ENCODE results near the gene ABCB8. TPM values are rescaled to one million over a fixed set of nuclear protein-coding genes. Genes with fewer than 3 reads are reported as not detected.
A peak's percentile ranks its signal among the peaks of the same experiment; 100 is the strongest.

Gene ABCB8
- total and polyA plus RNA-seq, 11 donors: 13.6 to 34.5 (median 26.0) TPM

DNA sequence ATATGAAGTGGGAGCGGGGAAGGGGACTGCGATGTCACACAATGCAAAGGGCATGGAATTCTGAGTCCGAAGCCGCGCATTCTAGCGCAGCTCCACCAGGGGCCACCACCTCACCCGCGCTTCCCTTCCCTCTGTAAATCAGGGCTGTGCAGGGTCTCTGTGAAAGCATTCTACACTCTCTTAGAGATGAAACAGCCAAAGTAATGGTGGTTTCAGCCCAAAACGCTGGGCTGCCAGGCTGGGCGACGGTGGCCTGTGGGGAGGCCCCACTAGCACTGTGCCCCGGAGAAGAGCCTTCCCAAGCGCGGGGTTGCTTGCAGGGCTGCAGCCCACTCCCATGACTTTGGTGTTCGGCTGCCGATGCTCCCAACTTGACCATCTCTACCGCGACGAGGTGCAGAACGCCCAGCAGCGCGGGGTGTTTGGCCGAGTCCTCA, 15.3 kb upstream of the ABCB8 start:
- DNase-seq (no peak), ATAC-seq (no peak)
- H3K9me3 ChIP-seq: no peaks in the 10 kb centered on the region
- H3K27me3 ChIP-seq: peaks cover 0 to 22% (median 2%) of the 10 kb centered on the region in 9 donors
- H3K4me3 ChIP-seq: peak overlapping the region in 7 of 12 donors; percentile 12 to 42 (median 27)
- peaks cover 0 to 6% (median 0%) of the 10 kb centered on the region in 9 donors for H3K36me3 ChIP-seq
- H3K27ac ChIP-seq: peak overlapping the region in 2 of 12 donors; percentile 13 to 29
- intact Hi-C loops (cut with DNase I): loop anchor here in 1 of 10 donors (2.0 kb wide), 1 partner anchor 98 kb away; no protein-coding TSS in a partner anchor
- WGBS, 4 donors: 33 to 47% (median 40%) methylated on average over 17 to 23 of the region's 23 CpGs
- H3K4me1 ChIP-seq: peaks cover 0 to 68% (median 27%) of the 10 kb centered on the region in 12 donors
- TF ChIP-seq, protein P1, sequence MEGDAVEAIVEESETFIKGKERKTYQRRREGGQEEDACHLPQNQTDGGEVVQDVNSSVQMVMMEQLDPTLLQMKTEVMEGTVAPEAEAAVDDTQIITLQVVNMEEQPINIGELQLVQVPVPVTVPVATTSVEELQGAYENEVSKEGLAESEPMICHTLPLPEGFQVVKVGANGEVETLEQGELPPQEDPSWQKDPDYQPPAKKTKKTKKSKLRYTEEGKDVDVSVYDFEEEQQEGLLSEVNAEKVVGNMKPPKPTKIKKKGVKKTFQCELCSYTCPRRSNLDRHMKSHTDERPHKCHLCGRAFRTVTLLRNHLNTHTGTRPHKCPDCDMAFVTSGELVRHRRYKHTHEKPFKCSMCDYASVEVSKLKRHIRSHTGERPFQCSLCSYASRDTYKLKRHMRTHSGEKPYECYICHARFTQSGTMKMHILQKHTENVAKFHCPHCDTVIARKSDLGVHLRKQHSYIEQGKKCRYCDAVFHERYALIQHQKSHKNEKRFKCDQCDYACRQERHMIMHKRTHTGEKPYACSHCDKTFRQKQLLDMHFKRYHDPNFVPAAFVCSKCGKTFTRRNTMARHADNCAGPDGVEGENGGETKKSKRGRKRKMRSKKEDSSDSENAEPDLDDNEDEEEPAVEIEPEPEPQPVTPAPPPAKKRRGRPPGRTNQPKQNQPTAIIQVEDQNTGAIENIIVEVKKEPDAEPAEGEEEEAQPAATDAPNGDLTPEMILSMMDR (IDR thresholded peaks at IDR 0.05): peak in 11 of 12 donors; percentile 14 to 56 (median 34)
- TF ChIP-seq POLR2A (IDR thresholded peaks at IDR 0.05): no peak

DNA sequence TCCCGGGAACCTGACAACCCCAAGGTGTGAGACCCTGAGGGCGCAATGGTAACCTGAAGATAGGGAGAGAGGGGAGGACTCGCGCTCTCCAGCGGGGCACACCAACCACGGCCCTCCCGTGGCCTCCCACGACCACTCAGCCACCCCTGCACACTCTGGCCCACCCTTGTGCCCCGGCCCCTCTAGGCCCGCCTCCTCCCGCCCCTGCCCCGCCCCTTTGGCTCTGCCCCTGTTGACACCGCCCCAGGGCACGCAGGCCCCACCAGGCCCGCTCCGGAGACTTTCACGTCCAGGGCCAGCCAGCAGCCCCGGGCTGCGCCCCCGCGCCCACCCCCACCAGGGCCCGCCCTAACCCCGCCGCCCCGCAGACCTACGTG, 14.9 kb upstream of the ABCB8 start:
- peaks cover 0 to 22% (median 6%) of the 10 kb centered on the region in 9 donors for H3K27me3 ChIP-seq
- intact Hi-C loops (cut with DNase I): loop anchor here in 1 of 10 donors (2.0 kb wide), 1 partner anchor 97 kb away; no protein-coding TSS in a partner anchor
- TF ChIP-seq POLR2A (IDR thresholded peaks at IDR 0.05): no peak
- TF ChIP-seq, protein P1 (IDR thresholded peaks at IDR 0.05): no peak
- no peaks in the 10 kb centered on the region for H3K9me3 ChIP-seq
- no peak for DNase-seq
- peak in 2 of 4 donors; percentile 7 to 12 for ATAC-seq
- no peak overlapping the region for H3K27ac ChIP-seq
- 28 to 48% (median 32%) methylated on average over 21 to 26 of the region's 26 CpGs for WGBS, 4 donors
- peak overlapping the region in 10 of 12 donors; percentile 12 to 57 (median 38) for H3K4me3 ChIP-seq
- H3K36me3 ChIP-seq: peaks cover 0 to 6% (median 0%) of the 10 kb centered on the region in 9 donors
- H3K4me1 ChIP-seq: peaks cover 0 to 68% (median 27%) of the 10 kb centered on the region in 12 donors

DNA sequence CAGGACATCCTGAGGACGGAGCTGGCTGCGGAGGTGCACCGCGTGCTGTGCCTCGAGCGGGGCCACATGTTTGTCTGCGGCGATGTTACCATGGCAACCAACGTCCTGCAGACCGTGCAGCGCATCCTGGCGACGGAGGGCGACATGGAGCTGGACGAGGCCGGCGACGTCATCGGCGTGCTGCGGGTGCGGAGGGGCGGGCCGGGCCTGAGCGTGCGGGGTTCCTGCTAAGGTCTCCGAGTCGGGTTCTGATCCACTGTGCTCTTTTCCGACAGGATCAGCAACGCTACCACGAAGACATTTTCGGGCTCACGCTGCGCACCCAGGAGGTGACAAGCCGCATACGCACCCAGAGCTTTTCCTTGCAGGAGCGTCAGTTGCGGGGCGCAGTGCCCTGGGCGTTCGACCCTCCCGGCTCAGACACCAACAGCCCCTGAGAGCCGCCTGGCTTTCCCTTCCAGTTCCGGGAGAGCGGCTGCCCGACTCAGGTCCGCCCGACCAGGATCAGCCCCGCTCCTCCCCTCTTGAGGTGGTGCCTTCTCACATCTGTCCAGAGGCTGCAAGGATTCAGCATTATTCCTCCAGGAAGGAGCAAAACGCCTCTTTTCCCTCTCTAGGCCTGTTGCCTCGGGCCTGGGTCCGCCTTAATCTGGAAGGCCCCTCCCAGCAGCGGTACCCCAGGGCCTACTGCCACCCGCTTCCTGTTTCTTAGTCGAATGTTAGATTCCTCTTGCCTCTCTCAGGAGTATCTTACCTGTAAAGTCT, 14.3 kb upstream of the ABCB8 start:
- TF ChIP-seq, protein P1 (IDR thresholded peaks at IDR 0.05): peak in 2 of 12 donors; percentile 6 to 12
- TF ChIP-seq POLR2A (IDR thresholded peaks at IDR 0.05): no peak
- Histone ChIP-seq H3K27me3 (peaks cover 1 to 26% (median 10%) of the 10 kb centered on the region in 9 donors), H3K4me3 (peak overlapping the region in 10 of 12 donors; percentile 12 to 57 (median 38)), H3K9me3 (no peaks in the 10 kb centered on the region), H3K36me3 (peaks cover 0 to 6% (median 0%) of the 10 kb centered on the region in 9 donors), H3K4me1 (peaks cover 0 to 68% (median 27%) of the 10 kb centered on the region in 12 donors), H3K27ac (peak overlapping the region in 1 of 12 donors; percentile 67)
- 37 to 54% (median 43%) methylated on average over 24 to 55 of the region's 55 CpGs for WGBS, 4 donors
- intact Hi-C loops (cut with DNase I): loop anchor here in 1 of 10 donors (2.0 kb wide), 1 partner anchor 97 kb away; no protein-coding TSS in a partner anchor
- ATAC-seq (peak in 3 of 4 donors; percentile 2 to 6 (median 5)), DNase-seq (peak; percentile 61 to 85 (median 67))

DNA sequence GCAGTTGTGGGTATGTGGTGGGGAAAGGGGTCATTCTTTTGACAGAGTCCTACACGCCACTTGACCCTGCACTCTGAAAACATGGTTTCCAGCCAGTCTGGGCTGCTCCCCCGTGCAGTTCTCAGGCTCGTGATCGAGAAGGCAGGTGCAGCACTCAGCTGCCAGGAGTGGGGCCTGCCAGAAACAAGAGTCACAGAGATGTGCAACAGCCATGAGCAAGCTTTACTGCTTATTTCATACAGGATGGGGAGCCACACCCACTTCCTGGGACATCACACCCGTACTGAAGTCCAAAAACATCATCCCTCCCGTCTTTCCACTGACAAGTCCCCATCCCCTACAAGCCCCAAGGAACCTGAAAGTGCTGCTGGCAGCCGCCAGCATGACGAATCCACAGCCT, 13.3 kb upstream of the ABCB8 start:
- ATAC-seq (peak in 1 of 4 donors; percentile 10), DNase-seq (no peak)
- no peak for TF ChIP-seq POLR2A (IDR thresholded peaks at IDR 0.05)
- TF ChIP-seq, protein P1 (IDR thresholded peaks at IDR 0.05): no peak
- H3K27ac ChIP-seq: no peak overlapping the region
- intact Hi-C loops (cut with DNase I): loop anchor here in 1 of 10 donors (5.0 kb wide), 1 partner anchor 97 kb away; no protein-coding TSS in a partner anchor
- peaks cover 0 to 6% (median 0%) of the 10 kb centered on the region in 9 donors for H3K36me3 ChIP-seq
- peaks cover 0 to 66% (median 27%) of the 10 kb centered on the region in 12 donors for H3K4me1 ChIP-seq
- 58 to 79% (median 68%) methylated on average over 8 of the region's 8 CpGs for WGBS, 4 donors
- no peaks in the 10 kb centered on the region for H3K9me3 ChIP-seq
- H3K4me3 ChIP-seq: no peak overlapping the region
- peaks cover 3 to 36% (median 20%) of the 10 kb centered on the region in 9 donors for H3K27me3 ChIP-seq

All from heart left ventricle (tissue), 16 donors.